Measurements from ENCODE around the gene SYNM. TPM values are rescaled to one million over a fixed set of nuclear protein-coding genes. Genes with fewer than 3 reads are reported as not detected.

The SYNM gene
- total RNA-seq, 1 experiment from 2014 or later = 3.3 TPM

- H3K9me2 ChIP-seq (ENCODE audit: insufficient read depth) = no peaks in the 10 kb centered on the region
- ChIA-PET CTCF (interaction anchor here (1.1 to 2.6 kb wide), 6 partner anchors 13 to 411 kb away, joined by 3 to 11 read pairs (median 4); partner anchors contain the start of gene IGF1R), POLR2A (no interaction called here), RAD21 (ENCODE audit: low non-redundant PET in 1 of 2, low total read pairs in 2 of 2, uncharacterized antibody in 2 of 2, unreplicated experiment in 2 of 2) (no interaction called here)
- peaks cover 3% of the 10 kb centered on the region; the same call in 1 of the 2 replicates for H3K27me3 ChIP-seq (ENCODE audit: insufficient read depth, low read length)
- no peak overlapping the region for H3K9ac ChIP-seq (ENCODE audit: low read length)
- H3K36me3 ChIP-seq (ENCODE audit: control insufficient read depth in 1 of 2, insufficient read depth in 2 of 2, low read length in 2 of 2) = no peaks in the 10 kb centered on the region
- H3K9me3 ChIP-seq (ENCODE audit: control insufficient read depth in 1 of 2, insufficient read depth in 1 of 2, low read depth in 1 of 2, low read length in 2 of 2) = no peaks in the 10 kb centered on the region
- H3K4me2 ChIP-seq (ENCODE audit: low read length) = no peak overlapping the region
- H2AFZ ChIP-seq (ENCODE audit: low read depth, low read length, poor library complexity, severe bottlenecking) = no peak overlapping the region
- H3K4me1 ChIP-seq (ENCODE audit: control insufficient read depth in 1 of 2, insufficient read depth in 2 of 2, low read length in 2 of 2) = peaks cover 0 to 9% of the 10 kb centered on the region in 2 experiments; a peak in 1 of 4 replicates
- DNase-seq (ENCODE audit: low read depth, low spot score) (no peak), ATAC-seq (no peak)
- BruUV-seq (replicated peaks) = no TSS peak
- no peaks in the 10 kb centered on the region for H3K79me2 ChIP-seq (ENCODE audit: insufficient read depth, low read length)
- H3K27ac ChIP-seq (ENCODE audit: low read depth, low read length) = no peak overlapping the region
- no peak overlapping the region for H3K4me3 ChIP-seq (replicated peaks in 1 of 2; ENCODE audit: low read depth in 1 of 2, low read length in 2 of 2)
- no peak for TF ChIP-seq CTCF (IDR thresholded peaks at IDR 0.05 in 2 of 3, conservative IDR thresholded peaks at IDR 0.05 in 1 of 3; ENCODE audit: borderline replicate concordance in 1 of 3, insufficient read depth in 1 of 3, low read depth in 2 of 3, low read length in 2 of 3)
- TF ChIP-seq ZBTB33 (IDR thresholded peaks at IDR 0.05; ENCODE audit: extremely low read depth, insufficient replicate concordance, low read length) = no peak
- TF ChIP-seq ZFX (IDR thresholded peaks at IDR 0.05) = no peak
- TF ChIP-seq CEBPB (IDR thresholded peaks at IDR 0.05; ENCODE audit: low read depth) = no peak
- TF ChIP-seq POLR2A (IDR thresholded peaks at IDR 0.05; ENCODE audit: borderline replicate concordance, extremely low read depth, insufficient read depth, insufficient read length) = no peak
- no peak for TF ChIP-seq SIN3A (IDR thresholded peaks at IDR 0.05; ENCODE audit: low read depth)
- no peak for TF ChIP-seq EZH2phosphoT487 (IDR thresholded peaks at IDR 0.05; ENCODE audit: borderline replicate concordance)
- no peak for TF ChIP-seq JUND (IDR thresholded peaks at IDR 0.05)
- TF ChIP-seq YY1 (IDR thresholded peaks at IDR 0.05; ENCODE audit: extremely low read depth, insufficient replicate concordance, low read depth, low read length) = no peak
- TF ChIP-seq ELF1 (IDR thresholded peaks at IDR 0.05; ENCODE audit: borderline replicate concordance, low read depth) = no peak
- no peak for TF ChIP-seq POLR2AphosphoS5 (IDR thresholded peaks at IDR 0.05; ENCODE audit: low read depth, low read length)
- TF ChIP-seq, protein P1, sequence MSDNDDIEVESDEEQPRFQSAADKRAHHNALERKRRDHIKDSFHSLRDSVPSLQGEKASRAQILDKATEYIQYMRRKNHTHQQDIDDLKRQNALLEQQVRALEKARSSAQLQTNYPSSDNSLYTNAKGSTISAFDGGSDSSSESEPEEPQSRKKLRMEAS (IDR thresholded peaks at IDR 0.05) = no peak
- no peak for TF ChIP-seq ZNF274 (IDR thresholded peaks at IDR 0.05; ENCODE audit: low read depth, low read length)
- no peak for TF ChIP-seq RAD21 (IDR thresholded peaks at IDR 0.05; ENCODE audit: low read depth)
- intact Hi-C loops (cut with micrococcal nuclease) = loop anchor here (2.0 to 10.0 kb wide), 3 partner anchors 153 to 541 kb away; no protein-coding TSS in a partner anchor
- H4K20me1 ChIP-seq (ENCODE audit: insufficient read depth) = no peaks in the 10 kb centered on the region
These were observed 47.0 kb upstream of the SYNM start for GRCh38 chr15:99057697-99058420.

Data from HCT116 (cell line).